GM21723 (cell line): ENCODE measurements around the gene NDUFA13.
A peak's percentile ranks its signal among the peaks of the same experiment; 100 is the strongest.
"Not testable (repeated sequence)": the region's sequence is repeated elsewhere in the genome, so short reads cannot be mapped to it uniquely, and the experiment has no call there.

ENCODE experiments used
- ATAC-seq: cut with Tn5 transposase; IDR thresholded peaks from one replicate; pipeline ENCODE4 v1.9.1; 2021; ENCODE audit warnings: mild to moderate bottlenecking, moderate library complexity; ENCODE audit not compliant: unreplicated experiment

Gene NDUFA13

DNA sequence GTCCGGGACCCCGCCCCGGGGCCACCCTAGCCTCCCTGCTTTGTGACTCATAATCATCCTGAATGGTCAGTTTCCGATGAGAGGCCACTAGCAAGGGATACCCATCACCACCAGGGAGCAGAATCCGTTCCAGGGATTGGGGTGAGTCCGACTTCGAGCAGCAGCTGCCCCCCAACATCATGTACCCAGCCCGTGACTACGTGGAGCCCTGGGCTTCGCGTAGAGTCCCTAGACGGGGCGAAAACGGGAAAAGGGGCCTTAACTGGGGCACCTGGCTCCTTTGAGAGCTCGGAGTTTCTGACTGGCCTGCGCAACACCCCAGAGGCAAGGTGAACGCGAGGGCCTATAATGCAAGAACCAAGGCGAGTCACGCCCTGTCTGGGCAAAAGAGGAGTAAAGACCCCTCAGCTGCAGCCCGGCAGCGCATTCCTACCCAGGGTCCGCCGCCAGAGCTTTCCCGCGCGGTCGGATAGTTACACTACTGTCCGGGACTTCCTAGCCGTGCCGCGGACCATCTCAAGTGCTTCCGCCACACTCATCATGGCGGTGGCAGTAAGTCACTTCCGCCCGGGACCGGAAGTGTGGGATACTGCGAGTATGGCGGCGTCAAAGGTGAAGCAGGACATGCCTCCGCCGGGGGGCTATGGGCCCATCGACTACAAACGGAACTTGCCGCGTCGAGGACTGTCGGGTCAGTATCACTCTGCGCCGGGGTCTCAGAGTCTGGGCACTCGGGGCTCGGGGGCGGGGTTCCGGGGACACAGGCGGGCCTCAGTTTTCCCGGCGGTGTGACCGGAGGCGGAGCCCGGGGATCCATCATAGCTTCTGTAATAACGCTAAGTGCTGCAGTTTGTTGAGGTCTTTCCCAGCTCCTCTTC lies at the start of gene NDUFA13:
Gene NDUFA13 (plus strand): TSS at position 584 of the 878 bp plus-strand sequence. CDS start 14 bp downstream, at position 598.
- peak; percentile 88 for ATAC-seq

DNA sequence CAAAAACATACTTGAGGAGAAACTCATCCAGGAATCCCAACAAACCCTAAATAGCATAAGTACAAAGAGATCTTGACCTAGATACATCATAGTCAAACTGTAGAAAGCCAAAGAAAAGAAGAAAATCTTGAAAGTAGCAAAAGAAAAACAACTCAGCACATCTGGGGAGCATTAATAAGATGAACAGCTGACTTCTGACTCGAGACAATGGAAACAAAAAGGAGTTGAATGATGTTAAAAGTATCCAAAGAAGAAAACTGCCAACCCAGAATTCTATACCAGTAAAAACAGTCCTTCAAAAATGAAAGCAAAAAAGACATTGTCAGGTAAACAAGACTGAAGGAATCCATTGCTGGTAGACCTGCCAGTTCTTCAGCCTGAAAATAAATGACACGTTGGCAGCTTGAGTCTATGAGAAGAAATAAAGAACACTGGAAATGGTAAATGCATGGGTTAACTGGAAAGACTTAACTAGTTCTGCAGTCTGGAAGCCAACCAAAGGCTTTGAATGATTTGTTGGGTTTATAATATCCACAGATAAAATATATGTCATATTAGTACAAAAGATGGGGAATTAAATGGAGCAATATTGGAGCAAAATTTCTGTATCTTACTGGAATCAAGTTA lies 47.5 kb upstream of the NDUFA13 start:
- ATAC-seq = no peak

DNA sequence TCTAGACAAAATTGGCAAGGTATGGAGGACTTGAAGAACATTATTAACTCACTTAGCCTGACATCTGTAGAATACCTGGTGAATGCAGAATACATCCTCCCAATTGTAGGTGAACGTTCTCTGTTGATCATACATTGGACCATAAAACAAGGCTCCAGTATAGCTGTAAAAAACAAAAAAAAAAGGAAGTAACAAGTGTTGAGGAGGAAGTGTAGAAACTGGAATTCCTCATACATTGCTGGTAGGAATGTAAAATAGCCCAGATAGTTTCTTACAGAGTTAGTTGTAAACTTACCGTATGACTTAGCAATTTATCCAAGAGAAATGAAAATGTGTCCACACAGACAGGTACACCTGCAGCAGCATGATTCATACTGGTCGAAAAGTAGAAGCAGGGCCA lies 45.4 kb upstream of the NDUFA13 start:
- ATAC-seq = no peak

DNA sequence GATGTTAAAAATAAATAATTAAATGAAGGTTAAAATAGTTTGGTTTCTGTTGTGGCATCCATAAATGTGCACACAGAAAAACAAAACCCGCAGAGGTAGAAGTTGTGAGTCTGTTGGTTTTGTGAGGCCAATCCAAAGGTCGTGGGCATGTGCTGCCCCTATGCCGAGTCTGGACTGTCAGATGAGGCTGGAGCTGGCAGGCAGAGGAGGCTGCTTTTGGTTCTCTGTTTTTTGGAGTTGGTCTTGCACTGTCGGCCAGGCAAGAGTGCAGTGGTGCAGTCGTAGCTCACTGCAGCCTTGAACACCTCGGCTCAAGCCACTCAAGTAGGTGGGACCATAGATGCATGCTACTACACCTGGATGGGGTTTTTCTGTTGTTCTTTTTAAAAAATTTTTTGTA lies 44.3 kb upstream of the NDUFA13 start:
- no peak for ATAC-seq

DNA sequence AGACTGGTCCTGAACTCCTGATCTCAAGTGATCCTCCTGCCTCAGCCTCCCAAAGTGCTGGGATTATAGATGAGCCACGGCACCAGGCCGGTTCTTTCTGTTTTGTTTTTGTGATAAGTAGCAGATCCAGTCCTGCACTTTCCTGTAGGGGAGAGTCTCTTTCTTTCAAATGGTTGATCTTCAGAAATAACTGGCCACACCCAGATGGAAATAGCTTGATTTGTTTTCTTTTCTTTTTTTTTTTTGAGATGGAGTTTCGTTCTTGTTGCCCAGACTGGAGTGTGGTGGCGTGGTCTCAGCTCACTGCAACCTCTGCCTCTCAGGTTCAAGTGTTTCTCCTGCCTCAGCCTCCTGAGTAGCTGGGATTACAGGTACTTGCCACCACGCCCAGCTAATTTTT lies 43.9 kb upstream of the NDUFA13 start:
- ATAC-seq = not testable (repeated sequence)

DNA sequence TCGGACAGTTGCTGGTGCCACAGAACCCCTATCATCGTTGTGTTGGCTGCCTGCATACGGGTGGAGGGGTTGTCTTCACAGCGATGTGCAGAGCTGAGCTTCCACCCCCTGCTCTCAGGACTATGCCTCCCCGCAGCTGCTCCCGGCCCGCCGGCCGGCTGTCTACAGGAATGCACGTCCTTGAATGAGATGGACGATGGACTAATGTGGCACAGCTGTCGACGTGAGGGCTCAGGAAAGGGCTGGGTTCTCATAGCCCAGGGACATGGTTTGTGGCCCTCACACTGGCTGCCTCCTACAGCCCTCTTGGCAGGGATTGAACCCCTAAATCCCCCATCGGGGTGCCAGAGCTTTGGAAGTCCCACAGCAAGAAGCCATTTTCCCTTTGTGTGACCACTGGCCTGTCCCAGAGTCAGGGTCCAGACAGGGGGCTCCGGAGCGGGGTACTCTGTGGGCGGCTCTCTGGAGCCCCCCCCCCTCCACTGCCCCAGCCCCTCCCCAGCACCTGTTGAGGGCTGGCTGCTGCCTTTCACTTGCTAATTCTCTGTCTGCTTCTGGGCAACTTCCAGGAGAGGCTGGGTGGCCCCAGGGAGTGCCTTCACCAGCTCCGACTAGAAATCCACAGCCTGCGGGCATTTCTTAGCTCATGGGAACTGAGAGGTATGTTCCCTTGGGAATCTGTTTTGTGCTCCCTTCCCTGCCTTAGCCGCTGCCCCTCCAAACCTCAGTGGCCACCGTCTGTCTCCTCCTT lies 40.8 kb upstream of the NDUFA13 start:
- ATAC-seq = no peak

DNA sequence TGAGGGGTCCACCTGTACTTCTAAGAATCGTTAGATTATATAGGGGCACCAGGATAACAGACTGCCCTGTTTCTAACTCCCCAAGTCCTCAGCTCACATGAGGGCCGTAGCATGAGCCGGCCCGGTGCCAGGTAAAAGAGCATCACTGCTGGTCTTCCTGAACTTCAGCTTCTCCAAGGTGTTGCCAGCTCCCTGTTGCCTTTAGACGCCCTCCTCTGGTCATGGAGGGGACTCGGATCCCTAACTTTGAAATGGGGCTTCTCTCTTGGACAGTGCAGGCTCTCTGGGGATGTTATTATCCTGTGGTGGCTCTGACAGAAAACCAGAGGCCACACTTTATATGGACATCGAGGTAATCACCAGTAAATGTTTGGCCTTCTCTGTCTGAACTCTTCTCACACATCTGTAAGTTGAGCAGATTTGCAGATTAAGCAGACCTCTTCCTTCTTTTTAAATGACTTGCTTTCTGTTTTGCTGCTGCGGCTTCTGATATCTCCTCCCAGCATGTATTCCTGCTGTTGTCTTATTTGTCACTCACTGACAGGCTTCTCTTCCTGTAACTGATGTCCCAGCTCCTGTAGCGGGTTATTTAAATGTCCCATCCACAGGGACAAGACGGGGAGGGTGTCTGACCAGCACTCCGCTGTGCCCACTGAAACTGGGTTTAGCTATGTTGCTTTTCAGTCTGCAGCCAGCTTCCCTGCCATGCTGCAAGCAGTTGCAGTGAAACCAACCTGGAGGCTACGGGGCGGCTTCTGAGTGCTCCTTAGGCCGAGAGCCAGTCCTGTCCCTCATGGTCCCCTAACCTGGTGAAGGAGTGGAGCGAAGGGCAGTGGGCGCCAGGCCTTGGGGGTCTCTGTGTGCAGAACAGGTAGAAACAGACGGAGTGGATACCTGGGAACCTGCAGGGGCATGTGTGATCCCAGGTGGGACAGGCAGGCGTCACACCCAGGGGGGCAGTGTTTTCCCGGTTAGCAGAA lies 39.9 kb upstream of the NDUFA13 start:
- ATAC-seq = no peak

DNA sequence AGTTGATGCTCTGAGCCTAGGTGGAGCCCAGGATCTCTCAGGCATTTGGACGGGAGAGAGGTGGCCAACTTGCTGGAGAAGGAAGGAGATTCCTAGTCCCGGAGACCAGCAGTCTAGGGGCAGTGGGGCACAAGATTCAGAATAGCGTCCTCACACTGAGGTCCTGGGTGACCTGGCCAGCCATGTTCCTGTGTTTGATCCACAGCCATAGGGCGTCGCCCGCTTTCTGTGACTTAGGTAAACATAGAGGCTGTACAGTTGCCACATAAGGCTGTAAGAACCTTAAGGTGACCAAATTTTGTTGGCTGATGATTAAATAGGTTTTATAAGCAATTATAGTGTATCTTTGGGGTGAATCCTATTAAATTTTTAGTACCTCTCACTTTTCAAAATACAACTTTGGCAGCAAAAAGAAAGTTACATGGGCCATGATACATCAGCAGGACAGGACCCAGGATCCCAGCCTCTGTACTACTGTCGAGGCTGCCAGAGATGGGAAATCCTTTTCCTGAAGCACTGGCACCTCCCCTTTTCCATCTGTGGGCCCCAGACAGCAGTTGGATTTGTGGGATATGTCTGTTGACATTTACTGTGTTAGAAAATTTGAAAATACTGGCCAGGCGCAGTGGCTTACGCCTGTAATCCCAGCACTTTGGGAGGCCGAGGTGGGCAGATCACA lies 38.2 kb upstream of the NDUFA13 start:
- ATAC-seq = no peak

DNA sequence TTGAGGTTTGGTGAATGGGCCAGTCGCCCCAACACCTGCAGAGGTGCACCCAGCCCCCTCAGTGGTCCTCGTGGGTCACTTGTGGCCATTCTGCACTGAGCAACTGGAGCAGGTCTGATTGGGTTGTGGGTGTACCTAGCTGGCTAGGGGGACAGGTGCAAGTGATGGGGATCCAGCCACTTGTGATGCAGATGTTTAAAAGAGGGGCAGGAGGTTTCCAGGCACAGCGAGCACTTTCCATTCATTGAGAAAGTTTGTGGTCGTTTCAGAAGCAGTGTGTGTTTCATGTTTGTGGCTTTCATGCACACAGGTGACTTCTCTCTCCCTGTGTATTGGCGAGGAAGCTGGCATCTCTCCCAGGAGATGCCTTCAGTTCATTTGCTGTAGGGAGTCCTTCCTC lies 35.3 kb upstream of the NDUFA13 start:
- ATAC-seq = no peak

DNA sequence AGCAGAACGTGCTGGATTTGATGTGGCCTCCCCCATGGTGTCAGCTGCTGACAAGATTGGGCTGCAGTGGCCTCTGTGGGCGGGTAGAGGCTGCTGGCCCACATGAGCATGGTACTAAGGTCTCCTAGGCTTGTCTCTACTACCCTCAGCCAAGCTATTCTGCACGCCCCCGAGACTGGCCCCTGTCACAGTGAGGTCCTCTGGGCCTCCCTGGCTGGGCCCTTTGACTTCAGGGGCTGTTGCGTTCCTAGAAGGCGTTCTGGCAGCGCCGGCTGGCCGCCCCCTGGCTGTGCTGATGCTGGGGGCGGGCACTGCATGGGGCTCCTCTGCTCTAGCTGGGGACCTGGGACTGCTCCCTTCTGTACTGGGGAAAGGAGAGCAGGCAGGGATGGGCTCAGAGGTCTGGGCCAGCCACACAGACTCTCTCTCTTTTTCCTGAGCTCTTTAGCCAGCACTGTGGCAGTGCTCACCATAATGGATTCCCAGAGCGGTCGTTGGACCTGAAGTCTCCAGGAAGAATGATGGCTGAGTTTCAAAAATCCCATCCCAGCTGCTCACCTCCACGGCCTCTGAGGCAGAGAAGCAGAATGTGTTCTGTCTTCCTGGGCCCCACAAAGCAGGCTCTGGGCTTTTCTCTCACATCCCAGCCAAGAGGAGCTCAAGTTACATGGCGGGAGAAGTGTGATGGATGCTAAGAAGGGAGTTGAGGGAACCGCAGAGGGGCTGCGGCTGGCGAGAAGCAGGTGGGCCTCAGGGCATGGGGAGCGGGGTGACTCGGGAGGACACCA lies 33.0 kb upstream of the NDUFA13 start:
- no peak for ATAC-seq

DNA sequence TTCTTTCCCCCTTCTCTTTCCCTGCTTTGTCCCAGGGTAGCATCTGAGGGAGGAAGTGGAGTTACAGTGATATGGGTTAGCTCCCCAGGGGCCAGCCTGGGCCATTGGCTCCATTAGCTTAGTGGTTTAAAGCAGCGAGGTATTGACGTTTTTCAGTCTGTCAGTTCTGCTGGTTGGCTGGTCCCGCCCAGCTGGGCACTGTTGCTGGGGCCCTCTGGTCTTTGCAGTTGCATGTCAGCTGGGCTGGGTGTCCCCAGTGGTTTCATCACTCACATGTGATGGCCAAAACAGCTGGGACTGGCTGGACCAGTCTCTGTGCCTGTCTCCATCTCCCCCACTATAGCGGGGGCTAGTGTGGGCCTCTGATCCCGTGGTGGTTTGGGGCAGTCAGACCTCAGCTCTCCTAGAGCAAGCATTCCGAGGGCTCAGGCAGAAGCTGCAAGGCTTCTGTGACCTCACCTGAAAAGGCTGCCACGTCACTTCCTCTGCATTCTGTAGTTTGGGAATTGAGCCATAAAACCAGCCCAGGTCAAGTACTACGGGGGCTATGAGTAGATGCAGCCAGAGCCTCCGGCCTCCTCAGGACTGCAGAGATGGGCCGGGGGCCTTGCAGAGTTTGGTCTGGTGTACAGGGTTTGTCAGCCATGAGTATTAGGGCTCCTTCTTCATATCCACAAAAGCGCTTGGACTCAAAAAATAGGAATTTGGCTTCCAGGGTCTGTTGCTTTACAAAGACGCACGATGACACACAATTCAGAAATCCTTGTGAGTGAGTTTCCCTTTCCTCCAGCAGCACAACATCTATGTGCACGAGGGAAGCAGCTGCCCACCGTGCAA lies 30.6 kb upstream of the NDUFA13 start:
- ATAC-seq = no peak

DNA sequence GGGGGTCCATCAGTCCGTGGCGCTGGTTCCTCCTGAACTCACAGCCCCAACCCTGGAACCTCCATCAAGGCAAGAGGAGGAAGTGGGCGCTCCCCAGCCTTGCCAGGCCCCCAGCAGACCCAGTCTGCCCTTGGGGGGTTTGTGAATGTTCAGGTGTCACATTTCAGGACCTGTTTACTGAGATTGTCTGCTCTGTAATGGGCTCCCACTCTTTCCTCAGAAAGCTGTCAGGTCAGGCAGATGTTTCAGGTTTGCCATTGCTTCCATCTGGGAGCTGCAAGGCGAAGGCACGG lies 30.1 kb upstream of the NDUFA13 start:
- no peak for ATAC-seq

DNA sequence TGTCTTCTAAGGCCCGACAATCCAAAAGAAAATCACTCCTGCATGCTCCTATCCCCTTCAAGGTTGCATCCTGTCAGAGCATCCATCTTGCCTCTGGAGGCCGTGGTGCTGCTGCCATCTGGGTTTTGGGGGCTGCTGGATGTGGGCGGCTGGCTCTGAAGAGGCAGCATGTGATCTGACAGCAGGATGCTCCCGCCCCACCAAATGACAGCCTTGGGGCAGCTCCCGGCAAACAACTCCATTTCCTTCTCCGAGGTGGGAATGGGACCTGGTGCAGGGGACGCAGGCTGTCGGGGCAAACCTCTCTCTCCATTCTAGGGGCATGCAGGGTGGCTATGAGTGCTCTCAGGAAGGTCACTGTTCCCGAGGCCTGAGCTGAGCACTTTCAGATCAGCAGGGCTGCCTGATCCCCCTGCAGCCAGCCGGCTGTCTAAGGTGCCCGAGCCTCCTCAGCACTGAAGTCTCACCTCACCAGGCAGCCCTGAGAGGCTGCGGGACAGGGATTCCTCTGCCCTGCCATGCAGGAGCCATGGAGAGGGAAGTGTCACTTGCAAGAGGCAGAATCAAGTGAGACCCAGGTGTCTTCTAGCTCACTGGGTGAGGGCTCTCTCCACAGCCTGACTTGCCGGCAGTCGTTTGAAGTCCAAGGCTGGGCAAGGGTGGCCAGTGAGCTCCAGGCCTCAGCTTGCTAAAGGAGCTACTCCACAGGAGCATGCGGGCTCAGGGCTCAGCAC lies 29.5 kb upstream of the NDUFA13 start:
- ATAC-seq = no peak

DNA sequence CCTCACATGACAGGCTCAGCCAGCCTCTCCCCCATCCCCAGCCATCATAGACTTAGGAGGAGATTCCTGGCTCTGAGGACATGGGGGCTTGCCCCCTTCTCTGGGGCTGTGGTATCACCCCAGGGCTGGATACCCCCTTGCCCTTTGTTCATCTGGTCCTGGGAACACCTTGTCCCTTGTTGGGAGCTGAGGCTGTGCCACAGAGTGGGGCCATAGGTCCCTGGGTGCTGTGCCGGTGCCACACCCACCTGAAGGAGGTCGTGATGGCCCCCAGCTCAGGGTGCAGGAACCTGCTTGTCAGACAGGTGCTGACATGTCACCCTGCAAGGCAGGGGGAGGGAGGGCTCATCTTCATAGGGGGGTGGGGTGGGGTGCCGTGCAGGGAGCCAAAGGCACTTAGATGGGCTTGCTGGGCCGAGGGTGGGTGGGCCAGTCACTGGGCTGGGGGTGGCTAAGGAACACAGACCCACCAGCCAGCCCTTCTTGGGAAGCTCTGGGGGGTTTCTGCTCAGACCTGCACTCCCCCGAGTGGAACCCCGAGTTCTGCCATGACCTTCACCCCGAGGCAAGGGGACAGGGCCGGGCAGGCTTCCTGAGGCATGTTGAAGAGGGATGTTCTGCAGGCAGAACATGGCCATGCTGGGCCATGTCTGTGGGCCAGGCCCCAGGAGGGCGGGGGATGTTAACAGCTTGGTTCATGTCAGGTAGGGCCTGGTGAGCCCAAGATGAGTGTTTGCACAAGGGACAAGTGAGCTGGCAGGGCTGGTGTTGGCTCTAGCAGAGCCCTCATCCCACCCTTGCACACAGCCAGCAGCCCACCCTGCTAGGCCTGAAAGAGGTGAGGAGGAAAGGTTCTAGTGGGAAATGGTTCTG lies 28.7 kb upstream of the NDUFA13 start:
- ATAC-seq = no peak

DNA sequence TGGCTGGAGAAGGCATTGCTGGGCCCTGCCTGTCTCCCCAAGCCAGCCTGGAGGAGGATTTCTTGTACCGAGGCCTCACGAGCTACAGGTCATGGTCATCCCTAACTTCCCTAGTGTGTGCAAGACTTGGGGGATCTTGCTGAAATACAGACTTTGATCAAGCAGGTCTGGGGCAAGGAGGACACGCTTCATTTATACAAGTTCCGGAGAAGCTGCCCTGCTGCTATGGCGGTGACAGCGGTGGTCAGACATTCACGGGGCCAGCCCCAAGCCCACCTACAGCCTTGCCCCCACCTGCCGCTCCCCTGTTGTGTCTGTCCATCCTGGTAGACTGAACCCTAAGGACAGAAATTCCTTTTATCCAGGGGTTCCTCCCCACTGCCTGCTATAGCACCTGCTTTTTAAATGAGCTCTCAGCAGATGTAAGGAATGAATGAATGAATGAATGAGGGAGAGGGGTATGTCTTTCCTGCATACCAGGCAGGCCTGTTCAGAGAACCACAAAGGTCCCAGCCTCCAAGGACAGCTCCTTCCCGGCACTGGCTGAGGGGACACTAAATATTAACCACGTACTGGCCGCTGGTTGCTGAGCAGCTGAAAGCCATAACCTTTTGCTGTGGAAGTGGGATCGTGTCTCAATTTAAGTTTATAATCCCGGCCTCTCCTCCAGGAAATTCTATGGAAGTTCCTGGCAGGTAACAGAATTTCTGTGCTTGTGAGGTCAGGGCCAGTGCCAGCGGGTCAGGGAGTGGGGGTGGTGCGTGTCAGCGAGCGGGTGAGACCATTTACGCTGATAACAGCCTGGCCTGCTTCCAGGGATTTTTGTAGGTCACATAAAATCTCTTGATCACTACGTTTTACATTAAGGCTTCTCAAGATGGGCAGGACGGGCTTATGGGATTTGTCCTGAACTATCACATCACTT lies 27.8 kb upstream of the NDUFA13 start:
- ATAC-seq = no peak
